HG02885 (cell line): ENCODE results near the gene OSBPL8.
"Not testable (repeated sequence)": the region's sequence is repeated elsewhere in the genome, so short reads cannot be mapped to it uniquely, and the experiment has no call there.

Experiments used
- ATAC-seq: cut with Tn5 transposase; IDR thresholded peaks from one replicate; pipeline ENCODE4 v1.9.1; 2021; ENCODE audit warnings: mild to moderate bottlenecking; ENCODE audit not compliant: unreplicated experiment, poor library complexity

The OSBPL8 gene

DNA sequence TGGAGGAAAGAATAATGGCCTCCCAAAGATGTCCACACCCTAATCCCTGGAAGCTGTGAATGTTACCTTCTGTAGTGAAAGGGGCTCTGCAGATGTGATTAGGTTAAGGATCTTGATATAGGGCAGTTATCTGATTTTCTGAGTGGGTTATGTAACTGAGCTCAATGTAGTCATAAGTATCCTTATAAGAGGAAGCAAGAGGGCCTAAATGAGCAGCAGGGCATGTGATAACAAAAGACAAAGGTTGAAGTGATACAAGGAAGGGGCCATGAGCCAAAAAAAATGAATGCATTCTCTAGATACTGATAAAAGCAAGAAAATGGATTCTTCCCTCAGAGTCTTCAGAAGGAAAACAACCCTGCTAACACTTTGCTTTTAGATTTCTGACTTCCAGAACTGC lies 78.8 kb downstream of the OSBPL8 start:
- ATAC-seq: no peak

DNA sequence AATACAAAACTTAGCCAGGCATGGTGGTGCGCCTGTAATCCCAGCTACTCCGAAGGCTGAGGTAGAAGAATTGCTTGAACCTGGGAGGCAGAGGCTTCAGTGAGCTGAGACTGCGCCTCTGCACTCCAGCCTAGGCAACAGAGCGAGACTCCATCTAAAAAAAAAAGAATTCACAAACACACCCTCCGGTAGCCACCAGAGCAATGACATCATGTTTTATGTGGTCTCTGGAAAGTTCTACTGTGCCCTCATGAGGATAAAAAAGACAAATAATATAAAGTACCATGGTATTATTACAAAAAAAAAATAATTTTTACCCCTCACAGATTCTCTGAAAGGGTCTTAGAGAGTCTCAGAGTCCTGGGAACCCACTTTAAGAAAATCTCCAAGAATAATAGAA lies 81.5 kb downstream of the OSBPL8 start:
- ATAC-seq: no peak

DNA sequence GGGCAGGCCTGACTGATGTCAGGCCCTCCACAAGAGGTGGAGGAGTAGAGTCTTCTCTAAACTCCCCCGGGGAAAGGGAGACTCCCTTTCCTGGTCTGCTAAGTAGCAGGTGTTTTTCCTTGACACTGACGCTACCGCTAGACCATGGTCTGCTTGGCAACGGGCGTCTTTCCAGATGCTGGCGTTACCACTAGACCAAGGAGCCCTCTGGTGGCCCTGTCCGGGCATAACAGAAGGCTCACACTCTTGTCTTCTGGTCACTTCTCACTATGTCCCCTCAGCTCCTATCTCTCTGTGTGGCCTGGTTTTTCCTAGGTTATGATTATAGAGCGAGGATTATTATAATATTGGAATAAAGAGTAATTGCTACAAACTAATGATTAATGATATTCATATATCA lies 86.7 kb downstream of the OSBPL8 start:
- ATAC-seq: not testable (repeated sequence)

DNA sequence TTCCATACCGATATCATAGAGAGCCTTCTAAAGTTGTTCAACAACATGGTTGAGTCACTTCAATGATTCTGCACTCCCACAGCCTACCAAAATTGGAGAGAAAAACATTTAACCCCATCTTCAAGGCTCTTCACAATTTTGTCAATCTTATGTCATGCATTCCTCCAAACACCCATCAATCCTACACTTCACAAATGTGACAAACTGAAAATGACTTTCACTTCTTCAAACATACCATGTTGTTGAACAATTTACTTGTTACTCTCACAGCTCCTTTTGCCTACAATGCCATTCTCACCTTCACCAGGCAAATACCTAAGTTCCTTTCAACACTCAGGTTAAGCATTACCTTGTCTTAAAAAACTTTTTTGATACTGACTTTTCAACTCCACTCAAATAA lies 88.0 kb downstream of the OSBPL8 start:
- ATAC-seq: no peak

DNA sequence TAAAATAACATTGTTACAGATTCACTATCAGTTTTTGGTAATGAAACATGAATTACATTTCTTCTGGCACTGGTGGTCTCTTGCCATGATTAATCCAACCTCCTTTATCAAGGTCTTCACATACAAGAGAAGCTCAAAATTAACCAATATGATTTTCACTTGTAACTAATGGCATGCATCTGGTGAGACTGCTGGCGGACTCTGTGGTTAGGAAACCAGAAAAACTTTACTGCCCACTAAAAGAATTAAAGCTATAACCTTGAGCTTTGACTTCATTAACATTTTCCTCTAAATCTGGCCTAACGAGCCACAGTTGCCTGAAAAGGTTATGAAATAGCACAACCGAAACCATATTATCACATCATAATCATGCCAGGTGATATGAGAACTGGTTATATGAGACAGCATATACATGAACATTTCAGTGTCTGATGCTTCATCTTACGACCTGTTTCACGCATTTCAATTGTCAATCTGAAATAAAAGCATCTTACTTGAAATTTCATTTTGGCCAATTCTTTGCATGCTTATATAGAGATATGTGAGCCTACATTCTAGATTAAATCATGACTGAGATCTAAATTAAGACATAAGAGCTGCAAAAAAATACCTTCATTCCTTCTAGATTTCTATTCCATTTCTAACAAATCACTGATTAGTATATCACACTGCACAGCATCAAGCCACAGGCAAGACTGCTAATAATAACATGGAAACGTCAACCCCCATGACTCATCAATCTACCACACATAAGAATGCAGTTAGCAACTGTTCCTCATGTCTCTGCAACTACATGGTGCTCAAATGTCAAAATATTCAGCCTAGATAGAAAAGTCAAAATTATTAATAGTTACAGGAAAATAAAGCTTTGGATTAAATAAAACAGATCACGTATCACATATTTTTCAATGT lies 89.3 kb downstream of the OSBPL8 start:
- peak; percentile 92 for ATAC-seq

DNA sequence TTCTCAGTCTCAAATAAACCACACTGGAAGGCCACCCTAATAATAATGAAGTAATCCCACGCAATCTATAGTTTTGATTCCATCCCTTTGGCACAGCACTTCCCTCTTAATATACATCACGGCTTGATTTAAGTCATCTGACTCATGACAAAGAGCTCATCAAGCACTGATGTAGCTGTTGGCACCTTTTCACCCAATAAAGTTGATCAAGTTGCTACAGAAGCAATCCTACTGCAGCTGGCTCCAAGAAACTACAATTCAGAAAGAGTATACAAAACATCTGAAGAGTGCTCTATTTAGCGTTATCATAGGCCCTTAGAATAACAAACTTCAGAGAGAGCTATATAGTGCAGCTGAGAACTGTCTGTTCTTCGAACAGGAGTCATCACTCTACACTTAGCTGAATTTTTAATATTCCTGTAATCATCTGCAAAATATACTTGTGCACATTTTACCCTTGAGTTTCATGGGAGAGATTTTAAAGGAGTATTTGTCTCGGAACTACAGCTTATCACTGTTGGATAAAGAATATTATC lies 94.9 kb downstream of the OSBPL8 start:
- no peak for ATAC-seq

DNA sequence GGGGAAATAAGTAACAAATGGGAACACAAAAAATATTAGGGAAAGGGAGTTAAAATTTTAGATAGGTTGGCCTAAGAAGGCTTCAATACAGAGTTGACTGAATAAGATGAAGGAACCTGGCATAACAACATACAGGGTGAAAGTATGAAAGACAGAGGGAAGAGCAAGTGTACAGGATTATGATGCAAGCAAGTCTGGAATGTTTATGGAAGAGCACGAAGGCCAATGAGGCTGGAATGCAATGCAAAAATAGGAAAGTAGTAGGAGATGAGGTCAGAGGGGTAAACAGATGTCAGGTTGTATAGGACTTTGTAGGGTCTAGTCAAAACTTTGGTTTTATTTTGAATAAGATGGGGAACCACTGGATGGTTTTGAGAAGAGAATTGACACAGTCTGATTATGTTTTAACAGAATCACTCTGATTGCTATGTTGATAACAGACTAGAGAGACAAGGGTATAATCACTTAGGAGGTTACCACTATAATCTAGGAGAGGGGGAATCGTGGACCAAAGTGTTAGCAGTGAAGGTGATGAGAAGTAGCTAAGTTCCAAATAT lies 96.8 kb downstream of the OSBPL8 start:
- no peak for ATAC-seq

DNA sequence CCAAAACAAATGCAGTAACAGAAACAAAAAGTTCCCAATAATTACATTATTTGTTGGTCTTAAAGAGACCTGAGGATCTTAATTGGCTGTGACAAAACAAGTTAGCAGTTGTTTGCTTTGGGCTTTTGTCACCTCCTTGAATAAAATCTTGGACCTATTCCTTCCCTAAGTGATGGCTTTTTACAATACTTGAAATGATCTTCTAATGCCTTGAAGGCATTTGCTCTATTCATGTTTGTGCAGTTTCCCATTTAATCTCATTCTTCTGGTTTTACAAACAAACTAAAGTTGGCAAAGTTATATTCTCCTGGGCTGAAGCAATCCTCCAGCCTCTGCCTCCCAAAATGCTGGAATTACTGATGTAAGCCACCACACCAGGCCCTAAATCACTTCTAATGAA lies 98.8 kb downstream of the OSBPL8 start:
- no peak for ATAC-seq

DNA sequence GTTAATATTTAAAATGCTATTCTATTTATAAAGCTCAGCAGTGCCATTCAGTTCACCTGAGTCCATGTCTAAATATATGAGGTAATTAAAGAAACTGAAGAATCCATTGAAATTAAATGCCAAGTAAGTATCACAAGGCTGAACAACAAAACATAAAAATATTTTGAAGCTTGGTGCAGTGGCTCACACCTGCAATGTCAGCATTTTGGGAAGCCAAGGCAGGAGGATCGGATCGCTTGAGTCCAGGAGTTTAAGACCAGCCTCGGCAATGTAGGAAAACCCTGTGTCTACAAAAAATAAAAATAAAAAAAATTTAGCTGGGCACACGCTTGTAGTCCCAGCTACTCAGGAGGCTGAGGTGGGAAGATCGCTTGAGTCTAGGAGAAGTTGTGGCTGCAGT lies 101.8 kb downstream of the OSBPL8 start:
- no peak for ATAC-seq

DNA sequence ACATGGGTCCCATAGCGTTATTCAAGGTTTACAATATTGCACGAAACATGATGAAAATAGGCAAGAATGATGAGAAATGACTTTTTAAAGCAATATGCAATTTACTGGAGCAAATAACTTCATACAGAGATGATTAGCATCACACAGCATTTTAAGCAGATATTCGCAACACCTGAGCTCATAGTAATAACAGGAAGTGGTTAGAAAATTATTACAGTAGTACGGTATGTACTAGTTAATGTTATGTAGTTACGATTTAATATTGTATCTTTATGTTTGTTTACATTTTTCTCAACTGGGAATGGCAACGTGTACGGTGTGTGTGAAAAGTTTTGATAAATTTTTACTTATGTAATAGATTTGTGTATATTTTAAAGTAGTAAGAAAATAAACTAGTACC lies 102.6 kb downstream of the OSBPL8 start:
- no peak for ATAC-seq

DNA sequence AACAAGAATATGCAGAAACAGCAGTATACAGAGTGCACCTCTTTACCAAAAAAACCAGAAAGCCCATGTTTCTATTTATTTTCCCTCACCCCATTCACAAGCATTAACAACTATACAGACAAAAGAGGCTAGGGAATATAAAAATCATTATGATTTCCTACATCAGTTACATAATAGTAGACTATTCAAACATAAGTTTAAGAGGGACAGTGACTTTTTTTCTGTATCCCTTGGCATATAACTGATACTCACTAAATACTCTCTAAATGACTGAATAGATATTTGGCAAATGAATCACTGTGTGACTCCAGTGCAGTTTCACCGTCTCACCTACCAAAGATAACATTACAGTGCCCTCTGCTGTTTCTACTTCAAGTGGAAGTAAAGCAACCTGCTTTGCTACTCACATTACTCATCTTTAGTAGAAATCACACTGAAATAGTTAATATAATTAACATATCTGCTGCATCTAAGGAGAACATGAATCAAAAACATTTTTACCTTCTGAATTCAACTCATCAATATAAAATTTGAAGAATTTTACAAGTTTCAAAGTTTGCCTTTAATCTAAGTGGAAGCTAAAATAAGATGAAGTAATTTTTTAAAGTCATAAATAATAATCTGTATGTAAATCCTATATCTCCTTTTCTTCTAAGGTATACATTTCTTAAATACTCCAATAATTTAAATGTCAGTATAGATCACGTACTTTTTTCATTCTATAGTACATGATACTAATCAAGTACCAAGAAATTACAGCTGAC lies 103.8 kb downstream of the OSBPL8 start:
- peak; percentile 97 for ATAC-seq

DNA sequence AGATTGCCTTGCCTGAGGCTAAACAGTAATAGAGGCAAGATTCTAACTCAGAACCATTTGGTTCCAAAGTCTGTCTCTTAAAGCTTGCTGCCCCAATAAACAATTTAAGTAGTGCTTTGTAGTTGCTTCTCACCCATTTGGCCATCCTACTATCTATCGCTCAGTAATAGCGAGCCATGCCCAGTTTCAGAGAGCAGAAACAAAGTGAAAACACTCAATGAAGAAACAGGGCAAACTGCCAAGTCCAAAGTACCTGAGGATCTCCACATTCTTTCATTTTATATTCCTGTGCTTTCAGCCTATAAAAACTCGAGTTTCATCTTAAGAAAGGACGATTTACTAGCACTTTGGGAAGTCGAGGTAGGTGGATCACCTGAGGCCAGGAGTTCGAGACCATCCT lies 108.0 kb downstream of the OSBPL8 start:
- no peak for ATAC-seq

DNA sequence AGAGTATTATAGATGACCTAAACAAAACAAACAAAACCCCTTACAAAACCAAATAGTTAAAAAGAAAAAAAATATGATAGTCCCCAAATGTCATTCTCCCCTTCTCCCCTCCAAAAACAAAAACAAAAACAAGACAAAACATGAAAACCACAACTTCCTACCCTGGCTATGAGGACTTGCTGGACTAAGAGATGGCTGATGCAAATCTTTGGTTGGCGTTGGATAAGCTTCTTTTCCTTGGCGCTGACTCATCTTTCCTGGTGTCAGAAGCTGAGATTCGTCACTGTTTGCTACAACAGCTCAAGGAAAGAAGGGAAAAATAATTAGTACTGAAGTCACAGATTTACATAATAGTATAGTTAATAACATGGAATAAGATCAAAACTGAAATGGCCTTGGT lies 108.9 kb downstream of the OSBPL8 start:
- ATAC-seq: no peak

DNA sequence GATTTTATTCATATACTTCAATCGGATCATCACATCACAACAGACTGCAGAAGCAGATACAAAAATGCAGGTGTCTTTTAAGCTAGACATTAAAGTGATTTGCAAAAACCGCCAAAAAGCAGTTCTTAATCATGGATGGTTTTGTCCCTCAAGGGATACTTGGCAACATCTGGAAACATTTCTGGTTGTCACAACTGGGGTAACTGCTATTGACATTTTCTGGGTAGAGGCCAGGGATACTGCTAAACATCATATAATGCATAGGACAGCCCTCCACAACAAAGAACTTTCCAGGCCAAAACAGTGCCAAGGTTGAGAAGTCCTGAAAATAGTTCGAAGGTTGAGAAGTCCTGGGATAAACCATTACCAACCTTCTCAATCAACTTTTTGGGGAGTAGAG lies 109.6 kb downstream of the OSBPL8 start:
- ATAC-seq: no peak

DNA sequence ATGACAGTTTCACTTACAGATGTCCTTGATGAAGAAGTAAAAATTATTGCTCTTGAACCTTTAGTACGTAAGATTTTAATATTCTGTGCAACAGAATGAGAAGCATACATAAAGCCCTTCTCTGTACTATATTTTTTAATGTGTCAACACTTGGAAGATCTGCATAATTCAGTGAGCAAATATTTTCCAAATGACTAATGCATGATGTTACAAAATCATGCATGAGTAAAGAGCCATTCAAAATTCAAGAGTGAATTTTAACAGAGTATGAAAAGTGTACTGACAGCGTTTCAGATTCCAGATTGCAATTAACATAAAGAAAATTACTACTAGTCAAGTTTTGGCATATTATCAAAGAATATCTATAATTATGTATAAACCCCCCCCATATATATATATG lies 110.0 kb downstream of the OSBPL8 start:
- ATAC-seq: no peak

DNA sequence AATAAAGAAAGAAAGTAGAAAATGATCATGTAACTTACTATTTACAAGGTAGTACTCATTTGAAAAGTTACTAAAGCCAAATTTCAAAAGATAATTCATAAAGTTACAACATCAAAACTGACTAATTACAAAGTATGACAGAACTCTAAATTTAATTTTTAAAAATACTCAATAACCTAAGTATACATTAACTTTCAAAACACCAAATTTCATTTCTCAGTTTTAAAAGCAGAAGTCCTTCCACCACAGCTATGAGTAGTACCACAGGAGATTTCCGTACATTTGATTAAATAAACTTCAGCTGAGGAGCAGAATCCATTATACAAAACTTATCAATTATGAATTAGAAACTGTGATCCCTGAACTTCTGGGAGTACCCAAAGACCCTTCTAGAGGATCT lies 110.6 kb downstream of the OSBPL8 start:
- no peak for ATAC-seq

DNA sequence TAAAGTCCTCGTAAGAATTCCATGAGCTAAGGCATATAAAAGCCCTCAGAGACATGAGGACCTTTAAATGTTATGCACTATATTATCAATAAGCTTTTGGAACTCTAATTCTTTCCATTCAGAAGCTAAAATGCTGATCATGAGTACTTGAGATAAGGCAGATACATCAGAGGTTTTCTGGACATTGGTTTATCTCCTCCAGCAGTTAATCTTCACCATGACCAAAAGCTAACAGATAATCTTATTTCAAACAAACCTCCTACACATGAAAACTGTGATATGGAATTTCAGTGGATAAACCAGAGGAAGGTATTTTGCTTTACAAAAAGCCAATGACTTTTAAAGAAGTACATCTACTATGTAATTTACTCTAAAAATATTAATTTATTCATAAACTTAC lies 113.5 kb downstream of the OSBPL8 start:
- ATAC-seq: no peak

DNA sequence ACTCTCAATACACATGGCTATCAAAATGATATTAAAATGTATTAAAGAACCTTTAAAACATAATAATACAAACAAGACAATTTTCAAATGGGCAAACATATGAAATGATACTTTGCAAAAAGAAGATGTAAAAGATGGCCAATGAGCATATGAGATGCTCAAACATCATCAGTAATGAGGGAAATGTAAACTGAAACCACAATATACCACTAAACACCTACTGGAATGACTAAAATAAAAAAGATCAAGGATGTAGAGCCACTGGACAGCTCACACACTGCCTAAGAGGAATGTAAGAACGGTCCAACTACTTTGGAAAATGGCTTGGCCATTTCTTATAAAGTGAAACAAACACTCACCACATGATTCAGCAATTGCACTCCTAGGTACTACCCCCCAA lies 114.1 kb downstream of the OSBPL8 start:
- ATAC-seq: peak; percentile 50

DNA sequence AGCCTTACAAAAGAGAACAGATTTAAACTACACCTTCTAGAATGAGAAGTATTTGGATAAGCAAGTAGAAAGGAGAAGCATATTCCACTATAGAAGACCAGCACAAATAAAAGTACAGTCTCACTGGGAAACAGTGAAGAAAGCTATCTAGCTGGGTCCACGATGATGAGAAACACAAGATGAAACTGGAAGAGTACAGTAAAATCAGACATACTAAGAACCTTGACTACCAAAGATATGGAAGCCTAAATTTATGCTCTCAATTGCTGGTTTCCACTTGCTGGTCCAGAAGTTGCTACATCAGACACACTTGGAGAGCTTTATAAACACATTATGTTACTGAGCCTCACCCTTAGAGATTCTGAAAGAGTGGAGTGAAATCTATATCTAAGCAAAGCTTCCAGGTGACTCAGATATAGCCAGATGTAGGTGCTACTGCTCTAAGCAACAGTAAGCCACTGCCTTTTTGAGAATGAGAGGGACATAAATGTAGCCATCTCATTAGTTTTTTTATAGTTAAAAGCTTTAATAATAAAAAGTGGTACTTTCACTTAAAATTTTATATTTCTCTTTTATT lies 115.1 kb downstream of the OSBPL8 start:
- ATAC-seq: peak; percentile 55

DNA sequence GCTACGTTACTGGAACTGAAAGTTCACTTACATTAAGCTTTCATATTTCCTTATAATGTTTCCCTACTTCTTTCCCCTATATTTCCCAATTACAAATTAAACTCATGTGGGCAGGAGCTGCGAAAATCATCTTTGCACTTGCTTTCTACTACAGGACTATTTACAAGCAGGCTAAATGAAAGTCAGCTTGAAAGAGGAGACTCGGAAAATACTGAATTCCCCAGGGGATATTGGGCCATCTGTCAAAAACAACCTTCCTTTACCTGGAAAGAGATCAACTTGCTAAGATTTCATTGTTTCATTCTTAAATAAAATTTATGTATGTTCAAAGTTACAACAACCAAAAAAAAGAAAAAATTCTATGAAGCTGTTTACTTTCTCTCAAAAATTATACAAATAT lies 118.6 kb downstream of the OSBPL8 start:
- ATAC-seq: no peak

DNA sequence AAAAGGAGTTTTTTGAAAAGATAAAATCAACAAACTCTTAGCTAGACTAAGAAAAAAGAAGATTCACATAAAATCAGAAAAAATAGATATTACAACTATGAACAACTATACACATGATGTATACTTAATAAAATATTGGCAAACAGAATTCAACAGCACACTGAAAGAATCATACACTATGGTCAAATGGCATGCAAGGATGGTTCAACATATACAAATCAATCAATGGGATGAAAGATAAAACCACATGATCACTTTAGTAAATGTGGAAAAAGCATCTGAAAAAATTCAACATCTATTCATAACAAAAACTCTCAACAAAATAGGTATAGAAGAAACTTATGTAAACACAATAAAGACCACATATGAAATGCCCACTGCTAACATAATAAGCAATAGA lies 126.8 kb downstream of the OSBPL8 start:
- ATAC-seq: no peak
